ENCODE data around the gene DEDD2. TPM values are rescaled to one million over a fixed set of nuclear protein-coding genes. Genes with fewer than 3 reads are reported as not detected.

The DEDD2 gene
- total RNA-seq, 1 experiment from 2014 or later, result 34.4 TPM

- no peak for ATAC-seq
- Histone ChIP-seq H3K9ac (ENCODE audit: low read length) (no peak overlapping the region), H3K9me2 (replicated peaks; ENCODE audit: low read length) (no peaks in the 10 kb centered on the region), H4K20me1 (ENCODE audit: low read length) (no peaks in the 10 kb centered on the region), H3K79me2 (ENCODE audit: low read length) (peaks cover 44% of the 10 kb centered on the region), H3K9me3 (ENCODE audit: low read length) (no peaks in the 10 kb centered on the region), H3K27me3 (ENCODE audit: low read length) (no peaks in the 10 kb centered on the region), H3F3A (ENCODE audit: low read length, unreplicated experiment) (no peaks in the 10 kb centered on the region), H3K36me3 (ENCODE audit: low read depth, low read length) (no peaks in the 10 kb centered on the region; the same call in 1 of the 2 replicates), H3K27ac (ENCODE audit: low read length) (no peak overlapping the region), H3K4me2 (ENCODE audit: low read length) (no peak overlapping the region), H3K4me3 (ENCODE audit: low read length) (no peak overlapping the region), H2AFZ (ENCODE audit: low read length) (no peak overlapping the region), H3K4me1 (ENCODE audit: insufficient read depth, low read length) (peaks cover 4% of the 10 kb centered on the region)
- intact Hi-C loops (cut with micrococcal nuclease), result no loop called here
- POLR2A ChIA-PET (ENCODE audit: unreplicated experiment), result no interaction called here
- BruUV-seq (replicated peaks), result no TSS peak
- DNase-seq, result no peak
- CTCF ChIA-PET, result interaction anchor here (0.5 kb wide), 1 partner anchor 202 kb away, joined by 15 read pairs; no protein-coding TSS in a partner anchor
- TF ChIP-seq EZH2 (IDR thresholded peaks at IDR 0.05; ENCODE audit: low read length, unreplicated experiment), result no peak
- TF ChIP-seq CTCF (conservative IDR thresholded peaks at IDR 0.05; ENCODE audit: low read depth, low read length), result no peak
- no peak for TF ChIP-seq EZH2phosphoT487 (IDR thresholded peaks at IDR 0.05; ENCODE audit: borderline replicate concordance, low read length)
Observed at GRCh38 chr19:42239544-42240220, 22.2 kb upstream of the DEDD2 start.

- POLR2A ChIA-PET (ENCODE audit: unreplicated experiment), result no interaction called here
- H3K36me3 ChIP-seq (ENCODE audit: low read depth, low read length), result no peaks in the 10 kb centered on the region; the same call in 1 of the 2 replicates
- no TSS peak for BruUV-seq (replicated peaks)
- H3K27me3 ChIP-seq (ENCODE audit: low read length), result no peaks in the 10 kb centered on the region
- H3K9me2 ChIP-seq (replicated peaks; ENCODE audit: low read length), result no peaks in the 10 kb centered on the region
- no peaks in the 10 kb centered on the region for H3K4me1 ChIP-seq (ENCODE audit: insufficient read depth, low read length)
- ATAC-seq (no peak), DNase-seq (no peak)
- no peak overlapping the region for H3K4me3 ChIP-seq (ENCODE audit: low read length)
- H3K79me2 ChIP-seq (ENCODE audit: low read length), result peaks cover 14% of the 10 kb centered on the region
- intact Hi-C loops (cut with micrococcal nuclease), result no loop called here
- no peak overlapping the region for H2AFZ ChIP-seq (ENCODE audit: low read length)
- H4K20me1 ChIP-seq (ENCODE audit: low read length), result no peaks in the 10 kb centered on the region
- no peak overlapping the region for H3K4me2 ChIP-seq (ENCODE audit: low read length)
- no peaks in the 10 kb centered on the region for H3F3A ChIP-seq (ENCODE audit: low read length, unreplicated experiment)
- CTCF ChIA-PET, result no interaction called here
- H3K9ac ChIP-seq (ENCODE audit: low read length), result no peak overlapping the region
- no peaks in the 10 kb centered on the region for H3K9me3 ChIP-seq (ENCODE audit: low read length)
- no peak for TF ChIP-seq EZH2 (IDR thresholded peaks at IDR 0.05; ENCODE audit: low read length, unreplicated experiment)
- no peak for TF ChIP-seq CTCF (conservative IDR thresholded peaks at IDR 0.05; ENCODE audit: low read depth, low read length)
- TF ChIP-seq EZH2phosphoT487 (IDR thresholded peaks at IDR 0.05; ENCODE audit: borderline replicate concordance, low read length), result no peak
- no peak overlapping the region for H3K27ac ChIP-seq (ENCODE audit: low read length)
Observed at GRCh38 chr19:42235181-42235580, 17.7 kb upstream of the DEDD2 start.

GRCh38 chr19:42234364-42234763 is 16.9 kb upstream of the DEDD2 start:
- H3K4me1 ChIP-seq (ENCODE audit: insufficient read depth, low read length), result no peaks in the 10 kb centered on the region
- intact Hi-C loops (cut with micrococcal nuclease), result no loop called here
- H3K9ac ChIP-seq (ENCODE audit: low read length), result no peak overlapping the region
- H3K9me3 ChIP-seq (ENCODE audit: low read length), result no peaks in the 10 kb centered on the region
- no peaks in the 10 kb centered on the region; the same call in 1 of the 2 replicates for H3K36me3 ChIP-seq (ENCODE audit: low read depth, low read length)
- ChIA-PET POLR2A (ENCODE audit: unreplicated experiment) (no interaction called here), CTCF (no interaction called here)
- peaks cover 6% of the 10 kb centered on the region for H3K79me2 ChIP-seq (ENCODE audit: low read length)
- no peak for DNase-seq
- no peaks in the 10 kb centered on the region for H3K9me2 ChIP-seq (replicated peaks; ENCODE audit: low read length)
- BruUV-seq (replicated peaks), result no TSS peak
- H3K4me3 ChIP-seq (ENCODE audit: low read length), result no peak overlapping the region
- H3K27ac ChIP-seq (ENCODE audit: low read length), result no peak overlapping the region
- no peak overlapping the region for H2AFZ ChIP-seq (ENCODE audit: low read length)
- TF ChIP-seq EZH2 (IDR thresholded peaks at IDR 0.05; ENCODE audit: low read length, unreplicated experiment) (no peak), CTCF (conservative IDR thresholded peaks at IDR 0.05; ENCODE audit: low read depth, low read length) (no peak), EZH2phosphoT487 (IDR thresholded peaks at IDR 0.05; ENCODE audit: borderline replicate concordance, low read length) (no peak)
- no peaks in the 10 kb centered on the region for H4K20me1 ChIP-seq (ENCODE audit: low read length)
- no peak overlapping the region for H3K4me2 ChIP-seq (ENCODE audit: low read length)
- H3K27me3 ChIP-seq (ENCODE audit: low read length), result no peaks in the 10 kb centered on the region
- no peaks in the 10 kb centered on the region for H3F3A ChIP-seq (ENCODE audit: low read length, unreplicated experiment)
- ATAC-seq, result no peak
